ENCODE results near the gene USF3.

Gene USF3

DNA sequence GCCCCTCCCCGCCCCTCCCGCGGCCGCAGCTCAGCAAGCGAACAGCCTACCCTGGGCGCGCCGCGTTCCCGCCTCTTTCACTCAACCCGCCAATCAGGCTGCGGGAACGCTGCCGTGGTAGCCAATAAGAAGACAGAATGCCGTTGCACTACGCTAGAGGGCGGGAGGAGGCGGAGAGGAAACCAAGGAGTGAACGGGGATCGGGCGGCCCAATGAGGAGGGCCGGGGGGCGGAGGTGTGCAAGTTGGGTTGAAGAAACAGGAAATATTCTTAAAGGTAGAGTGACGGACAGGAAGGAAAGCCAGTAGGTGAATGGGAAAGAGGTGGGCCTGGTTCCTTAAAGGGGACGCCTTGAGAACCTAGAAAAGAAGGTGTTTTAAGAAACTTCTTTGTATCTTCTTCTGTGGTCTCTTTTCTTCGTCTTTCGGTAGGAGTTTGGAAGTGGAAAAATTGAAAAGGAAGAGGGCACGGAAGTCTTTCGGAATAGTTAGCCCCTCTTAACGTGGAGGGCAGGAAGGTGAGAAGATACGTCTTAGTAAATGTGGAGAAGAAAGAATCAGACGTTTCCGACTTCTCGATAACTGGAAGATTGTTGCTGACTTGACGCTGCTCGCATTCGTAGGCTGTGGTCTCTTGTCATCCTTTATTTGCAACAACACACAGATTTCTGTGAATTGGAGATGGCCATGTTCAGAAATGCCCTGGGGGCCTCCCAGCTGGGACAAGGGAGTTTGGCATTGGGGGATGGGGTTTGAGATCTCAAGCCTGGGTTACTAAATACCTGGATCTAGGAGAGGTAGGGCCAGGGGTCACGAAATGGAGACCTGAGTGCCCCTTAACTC is 437 bp upstream of the USF3 start:
- Histone ChIP-seq H3K4me3 (ENCODE audit: low read length) (peak overlapping the region; percentile 96), H3K9me3 (ENCODE audit: control insufficient read depth, low read length) (no peaks in the 10 kb centered on the region), H3K9ac (ENCODE audit: low read length) (peak overlapping the region; percentile 91), H3K4me1 (ENCODE audit: control insufficient read depth, insufficient read depth, low read length) (peaks cover 16% of the 10 kb centered on the region), H3K27me3 (ENCODE audit: control insufficient read depth, insufficient read depth, low read length) (no peaks in the 10 kb centered on the region), H3K36me3 (ENCODE audit: control insufficient read depth, insufficient read depth, low read length) (no peaks in the 10 kb centered on the region)

DNA sequence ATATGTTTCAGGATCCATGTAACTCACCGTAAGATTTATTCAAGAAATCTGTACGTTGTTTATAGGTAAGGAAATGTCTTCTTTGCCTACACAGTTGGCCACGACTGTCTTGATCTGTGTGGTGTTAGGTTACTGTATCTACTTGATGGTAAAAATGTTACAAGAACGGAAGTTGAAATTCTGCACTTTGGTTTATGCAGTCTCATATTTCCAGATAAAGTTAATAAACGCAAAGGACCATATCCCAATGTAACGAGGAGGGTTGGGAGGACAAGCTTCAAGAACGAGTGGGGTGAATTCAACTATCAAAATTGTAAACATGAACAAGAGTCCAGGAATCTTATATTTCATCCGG is 1.0 kb downstream of the USF3 start:
- H3K9me3 ChIP-seq (ENCODE audit: control insufficient read depth, low read length) = no peaks in the 10 kb centered on the region
- no peaks in the 10 kb centered on the region for H3K27me3 ChIP-seq (ENCODE audit: control insufficient read depth, insufficient read depth, low read length)
- peak overlapping the region; percentile 77 for H3K9ac ChIP-seq (ENCODE audit: low read length)
- H3K36me3 ChIP-seq (ENCODE audit: control insufficient read depth, insufficient read depth, low read length) = no peaks in the 10 kb centered on the region
- peak overlapping the region; percentile 61 for H3K4me3 ChIP-seq (ENCODE audit: low read length)
- peaks cover 16% of the 10 kb centered on the region for H3K4me1 ChIP-seq (ENCODE audit: control insufficient read depth, insufficient read depth, low read length)

DNA sequence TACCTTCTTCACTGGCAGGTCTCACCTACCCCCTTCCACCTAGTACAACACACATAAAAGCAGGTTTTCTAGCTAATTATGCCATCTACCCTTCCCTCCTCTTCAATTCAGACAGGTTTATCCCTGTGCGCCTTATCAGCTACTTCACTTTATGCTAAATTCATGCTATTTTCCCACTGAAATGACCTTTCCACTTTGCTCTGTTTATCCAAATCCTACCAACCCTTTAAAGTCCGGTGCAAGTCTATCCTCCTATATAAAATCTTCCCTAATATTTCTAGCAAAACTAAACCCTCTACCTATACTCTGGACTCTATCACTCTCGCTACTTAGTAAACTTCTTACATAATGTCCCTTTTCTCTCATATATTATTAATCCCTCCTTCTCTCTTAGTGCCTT is 6.0 kb downstream of the USF3 start:
- H3K9ac ChIP-seq (ENCODE audit: low read length) = no peak overlapping the region
- no peak overlapping the region for H3K4me3 ChIP-seq (ENCODE audit: low read length)
- H3K36me3 ChIP-seq (ENCODE audit: control insufficient read depth, insufficient read depth, low read length) = no peaks in the 10 kb centered on the region
- H3K4me1 ChIP-seq (ENCODE audit: control insufficient read depth, insufficient read depth, low read length) = peaks cover 8% of the 10 kb centered on the region
- H3K9me3 ChIP-seq (ENCODE audit: control insufficient read depth, low read length) = no peaks in the 10 kb centered on the region
- no peaks in the 10 kb centered on the region for H3K27me3 ChIP-seq (ENCODE audit: control insufficient read depth, insufficient read depth, low read length)

- H3K9ac ChIP-seq (ENCODE audit: low read length) = no peak overlapping the region
- no peaks in the 10 kb centered on the region for H3K4me1 ChIP-seq (ENCODE audit: control insufficient read depth, insufficient read depth, low read length)
- H3K9me3 ChIP-seq (ENCODE audit: control insufficient read depth, low read length) = no peaks in the 10 kb centered on the region
- H3K36me3 ChIP-seq (ENCODE audit: control insufficient read depth, insufficient read depth, low read length) = no peaks in the 10 kb centered on the region
- no peak overlapping the region for H3K4me3 ChIP-seq (ENCODE audit: low read length)
- no peaks in the 10 kb centered on the region for H3K27me3 ChIP-seq (ENCODE audit: control insufficient read depth, insufficient read depth, low read length)
Observed at GRCh38 chr3:113685956-113686721, 10.3 kb downstream of the USF3 start.

DNA sequence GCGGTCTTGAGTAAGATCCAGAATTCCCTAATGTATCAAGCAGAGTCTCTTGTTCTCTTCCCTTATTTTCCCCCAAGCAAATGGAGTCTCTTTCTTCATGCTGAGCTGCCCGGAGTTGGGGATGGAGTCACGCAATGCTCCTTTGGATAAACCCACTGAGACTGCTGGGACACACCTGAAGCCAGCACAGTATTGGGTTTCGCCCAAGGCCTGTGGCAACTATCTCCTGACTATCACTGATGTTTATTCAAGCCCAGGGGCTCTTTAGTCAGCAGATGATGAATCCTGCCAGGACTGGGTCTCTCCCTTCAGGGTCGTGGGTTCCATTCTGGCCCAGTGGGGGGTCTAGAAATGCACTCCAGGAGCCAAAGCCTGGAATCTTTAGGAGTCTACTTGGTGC is 11.3 kb downstream of the USF3 start:
- H3K27me3 ChIP-seq (ENCODE audit: control insufficient read depth, insufficient read depth, low read length) = no peaks in the 10 kb centered on the region
- H3K9ac ChIP-seq (ENCODE audit: low read length) = no peak overlapping the region
- no peak overlapping the region for H3K4me3 ChIP-seq (ENCODE audit: low read length)
- H3K36me3 ChIP-seq (ENCODE audit: control insufficient read depth, insufficient read depth, low read length) = no peaks in the 10 kb centered on the region
- no peaks in the 10 kb centered on the region for H3K4me1 ChIP-seq (ENCODE audit: control insufficient read depth, insufficient read depth, low read length)
- no peaks in the 10 kb centered on the region for H3K9me3 ChIP-seq (ENCODE audit: control insufficient read depth, low read length)

GRCh38 chr3:113684271-113684819 is 12.1 kb downstream of the USF3 start:
- no peaks in the 10 kb centered on the region for H3K4me1 ChIP-seq (ENCODE audit: control insufficient read depth, insufficient read depth, low read length)
- no peak overlapping the region for H3K9ac ChIP-seq (ENCODE audit: low read length)
- H3K36me3 ChIP-seq (ENCODE audit: control insufficient read depth, insufficient read depth, low read length) = no peaks in the 10 kb centered on the region
- no peaks in the 10 kb centered on the region for H3K9me3 ChIP-seq (ENCODE audit: control insufficient read depth, low read length)
- H3K4me3 ChIP-seq (ENCODE audit: low read length) = no peak overlapping the region
- H3K27me3 ChIP-seq (ENCODE audit: control insufficient read depth, insufficient read depth, low read length) = no peaks in the 10 kb centered on the region

GRCh38 chr3:113678773-113679172 is 17.7 kb downstream of the USF3 start:
- Histone ChIP-seq H3K9ac (ENCODE audit: low read length) (no peak overlapping the region), H3K4me3 (ENCODE audit: low read length) (no peak overlapping the region), H3K4me1 (ENCODE audit: control insufficient read depth, insufficient read depth, low read length) (no peaks in the 10 kb centered on the region), H3K36me3 (ENCODE audit: control insufficient read depth, insufficient read depth, low read length) (no peaks in the 10 kb centered on the region), H3K27me3 (ENCODE audit: control insufficient read depth, insufficient read depth, low read length) (no peaks in the 10 kb centered on the region), H3K9me3 (ENCODE audit: control insufficient read depth, low read length) (no peaks in the 10 kb centered on the region)

DNA sequence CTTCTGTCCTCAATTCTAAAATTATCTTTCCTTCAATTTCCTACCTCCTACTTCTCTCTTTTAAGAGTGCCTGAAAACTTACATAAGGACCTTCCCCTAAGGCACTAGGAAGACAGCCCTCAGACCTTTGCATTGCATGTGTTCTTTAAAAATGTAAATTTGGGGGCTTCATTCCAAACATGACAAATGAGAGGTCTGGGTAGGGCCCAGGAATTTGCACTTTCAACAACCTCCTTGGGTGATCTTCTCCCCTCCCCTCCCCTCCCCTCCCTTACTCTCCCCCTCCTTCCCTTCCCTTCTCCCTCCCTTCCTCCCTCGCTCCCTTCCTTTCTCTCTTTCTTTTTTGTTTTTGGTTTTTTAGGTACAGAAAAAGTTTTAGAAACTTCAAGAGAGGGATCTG is 18.7 kb downstream of the USF3 start:
- no peaks in the 10 kb centered on the region for H3K9me3 ChIP-seq (ENCODE audit: control insufficient read depth, low read length)
- no peaks in the 10 kb centered on the region for H3K4me1 ChIP-seq (ENCODE audit: control insufficient read depth, insufficient read depth, low read length)
- no peak overlapping the region for H3K9ac ChIP-seq (ENCODE audit: low read length)
- no peaks in the 10 kb centered on the region for H3K36me3 ChIP-seq (ENCODE audit: control insufficient read depth, insufficient read depth, low read length)
- no peak overlapping the region for H3K4me3 ChIP-seq (ENCODE audit: low read length)
- no peaks in the 10 kb centered on the region for H3K27me3 ChIP-seq (ENCODE audit: control insufficient read depth, insufficient read depth, low read length)

GRCh38 chr3:113676261-113676660 is 20.2 kb downstream of the USF3 start:
- H3K9ac ChIP-seq (ENCODE audit: low read length) = no peak overlapping the region
- no peaks in the 10 kb centered on the region for H3K9me3 ChIP-seq (ENCODE audit: control insufficient read depth, low read length)
- no peak overlapping the region for H3K4me3 ChIP-seq (ENCODE audit: low read length)
- H3K27me3 ChIP-seq (ENCODE audit: control insufficient read depth, insufficient read depth, low read length) = no peaks in the 10 kb centered on the region
- H3K36me3 ChIP-seq (ENCODE audit: control insufficient read depth, insufficient read depth, low read length) = no peaks in the 10 kb centered on the region
- H3K4me1 ChIP-seq (ENCODE audit: control insufficient read depth, insufficient read depth, low read length) = no peaks in the 10 kb centered on the region

GRCh38 chr3:113673593-113673992 is 22.8 kb downstream of the USF3 start:
- H3K9ac ChIP-seq (ENCODE audit: low read length) = no peak overlapping the region
- no peak overlapping the region for H3K4me3 ChIP-seq (ENCODE audit: low read length)
- H3K27me3 ChIP-seq (ENCODE audit: control insufficient read depth, insufficient read depth, low read length) = no peaks in the 10 kb centered on the region
- H3K36me3 ChIP-seq (ENCODE audit: control insufficient read depth, insufficient read depth, low read length) = no peaks in the 10 kb centered on the region
- H3K9me3 ChIP-seq (ENCODE audit: control insufficient read depth, low read length) = no peaks in the 10 kb centered on the region
- no peaks in the 10 kb centered on the region for H3K4me1 ChIP-seq (ENCODE audit: control insufficient read depth, insufficient read depth, low read length)

GRCh38 chr3:113668015-113668414 is 28.4 kb downstream of the USF3 start:
- Histone ChIP-seq H3K9me3 (ENCODE audit: control insufficient read depth, low read length) (no peaks in the 10 kb centered on the region), H3K27me3 (ENCODE audit: control insufficient read depth, insufficient read depth, low read length) (no peaks in the 10 kb centered on the region), H3K36me3 (ENCODE audit: control insufficient read depth, insufficient read depth, low read length) (no peaks in the 10 kb centered on the region), H3K4me3 (ENCODE audit: low read length) (no peak overlapping the region), H3K9ac (ENCODE audit: low read length) (no peak overlapping the region), H3K4me1 (ENCODE audit: control insufficient read depth, insufficient read depth, low read length) (peaks cover 20% of the 10 kb centered on the region)

- no peaks in the 10 kb centered on the region for H3K36me3 ChIP-seq (ENCODE audit: control insufficient read depth, insufficient read depth, low read length)
- no peaks in the 10 kb centered on the region for H3K27me3 ChIP-seq (ENCODE audit: control insufficient read depth, insufficient read depth, low read length)
- no peak overlapping the region for H3K4me3 ChIP-seq (ENCODE audit: low read length)
- no peaks in the 10 kb centered on the region for H3K9me3 ChIP-seq (ENCODE audit: control insufficient read depth, low read length)
- no peak overlapping the region for H3K9ac ChIP-seq (ENCODE audit: low read length)
- peaks cover 25% of the 10 kb centered on the region for H3K4me1 ChIP-seq (ENCODE audit: control insufficient read depth, insufficient read depth, low read length)
Observed at GRCh38 chr3:113664523-113665094, 31.8 kb downstream of the USF3 start.

Data from mucosa of stomach (tissue), 1 donor.